ENCODE data around the gene LIFR.

LIFR gene

GRCh38 chr5:38591523-38591849, 35.0 kb upstream of the LIFR start:
- TF ChIP-seq, protein P1, sequence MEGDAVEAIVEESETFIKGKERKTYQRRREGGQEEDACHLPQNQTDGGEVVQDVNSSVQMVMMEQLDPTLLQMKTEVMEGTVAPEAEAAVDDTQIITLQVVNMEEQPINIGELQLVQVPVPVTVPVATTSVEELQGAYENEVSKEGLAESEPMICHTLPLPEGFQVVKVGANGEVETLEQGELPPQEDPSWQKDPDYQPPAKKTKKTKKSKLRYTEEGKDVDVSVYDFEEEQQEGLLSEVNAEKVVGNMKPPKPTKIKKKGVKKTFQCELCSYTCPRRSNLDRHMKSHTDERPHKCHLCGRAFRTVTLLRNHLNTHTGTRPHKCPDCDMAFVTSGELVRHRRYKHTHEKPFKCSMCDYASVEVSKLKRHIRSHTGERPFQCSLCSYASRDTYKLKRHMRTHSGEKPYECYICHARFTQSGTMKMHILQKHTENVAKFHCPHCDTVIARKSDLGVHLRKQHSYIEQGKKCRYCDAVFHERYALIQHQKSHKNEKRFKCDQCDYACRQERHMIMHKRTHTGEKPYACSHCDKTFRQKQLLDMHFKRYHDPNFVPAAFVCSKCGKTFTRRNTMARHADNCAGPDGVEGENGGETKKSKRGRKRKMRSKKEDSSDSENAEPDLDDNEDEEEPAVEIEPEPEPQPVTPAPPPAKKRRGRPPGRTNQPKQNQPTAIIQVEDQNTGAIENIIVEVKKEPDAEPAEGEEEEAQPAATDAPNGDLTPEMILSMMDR (IDR thresholded peaks at IDR 0.05; ENCODE audit: extremely low read depth, missing control alignments) = no peak
- no peak for DNase-seq (ENCODE audit: low spot score)

DNA sequence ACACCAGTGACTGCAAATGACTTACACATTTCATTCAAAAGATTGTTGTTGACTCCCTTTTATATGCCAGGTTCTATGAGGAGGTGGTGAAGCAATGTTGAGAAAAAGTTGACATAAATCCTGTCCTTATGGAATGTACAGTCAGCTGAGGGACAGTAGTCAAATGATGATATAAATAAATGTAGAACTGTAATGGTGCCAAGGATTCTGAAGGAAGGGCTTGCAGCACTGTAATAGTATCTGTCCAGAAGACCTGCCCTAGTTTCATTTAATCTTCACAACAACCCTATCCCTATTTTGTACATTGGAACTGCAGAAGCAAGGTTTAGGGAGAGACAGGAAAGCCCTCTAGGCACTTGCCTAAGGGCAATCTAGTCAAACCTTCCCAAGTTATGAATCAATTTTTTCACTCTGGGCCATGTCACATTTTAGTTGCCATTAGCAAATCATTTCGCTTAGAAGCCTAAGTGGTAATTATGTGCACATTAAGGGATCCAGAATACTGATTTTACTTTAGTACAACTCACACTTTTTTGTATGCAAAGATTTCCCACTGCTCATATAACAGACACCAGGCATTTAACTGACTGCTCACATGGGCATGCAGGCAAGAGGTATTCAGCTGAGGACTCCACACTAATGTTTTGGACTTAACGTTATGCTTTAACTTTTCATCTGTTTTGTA, 34.5 kb upstream of the LIFR start:
- DNase-seq (ENCODE audit: low spot score) = no peak
- TF ChIP-seq, protein P1 (IDR thresholded peaks at IDR 0.05; ENCODE audit: extremely low read depth, missing control alignments) = no peak

DNA sequence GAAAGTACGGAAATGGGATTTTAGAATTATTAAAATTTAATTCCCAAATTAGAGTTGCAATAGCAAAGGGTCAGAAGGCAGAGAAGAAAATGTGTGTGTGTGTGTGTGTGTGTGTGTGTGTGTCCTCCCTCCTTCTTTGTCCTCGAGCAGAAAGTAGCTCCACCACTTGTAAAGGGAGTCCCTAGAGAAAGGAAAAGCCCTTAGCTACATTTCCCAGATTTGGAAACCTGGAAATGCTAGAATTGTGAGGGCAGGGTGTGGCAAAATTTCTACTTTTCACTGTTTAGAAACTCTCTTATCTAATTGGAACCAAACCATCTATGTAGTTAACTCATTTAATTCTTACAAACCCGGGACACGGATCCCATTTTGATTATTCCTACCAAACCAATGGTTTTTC, 33.2 kb upstream of the LIFR start:
- TF ChIP-seq, protein P1 (IDR thresholded peaks at IDR 0.05; ENCODE audit: extremely low read depth, missing control alignments) = no peak
- DNase-seq (ENCODE audit: low spot score) = no peak

DNA sequence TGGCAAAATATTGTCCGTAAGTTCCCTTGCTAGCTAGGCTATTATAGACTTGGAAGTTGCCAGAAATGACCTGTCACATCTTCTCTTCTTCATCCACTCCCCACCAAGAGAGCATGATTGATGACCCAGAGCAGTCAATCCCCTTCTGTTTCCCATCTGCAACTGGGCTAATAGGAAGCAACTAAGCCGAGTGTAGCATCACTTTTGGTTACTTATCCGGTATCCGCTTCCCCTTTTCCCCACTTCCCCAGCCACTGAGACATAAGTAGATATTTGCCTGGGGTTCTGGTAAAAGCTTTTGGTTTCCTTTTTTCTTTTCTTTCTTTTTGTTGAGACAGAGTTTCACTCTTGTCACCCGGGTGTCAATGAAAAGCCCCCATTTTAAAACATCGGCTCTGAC, 29.4 kb upstream of the LIFR start:
- no peak for DNase-seq (ENCODE audit: low spot score)
- TF ChIP-seq, protein P1 (IDR thresholded peaks at IDR 0.05; ENCODE audit: extremely low read depth, missing control alignments) = no peak

DNA sequence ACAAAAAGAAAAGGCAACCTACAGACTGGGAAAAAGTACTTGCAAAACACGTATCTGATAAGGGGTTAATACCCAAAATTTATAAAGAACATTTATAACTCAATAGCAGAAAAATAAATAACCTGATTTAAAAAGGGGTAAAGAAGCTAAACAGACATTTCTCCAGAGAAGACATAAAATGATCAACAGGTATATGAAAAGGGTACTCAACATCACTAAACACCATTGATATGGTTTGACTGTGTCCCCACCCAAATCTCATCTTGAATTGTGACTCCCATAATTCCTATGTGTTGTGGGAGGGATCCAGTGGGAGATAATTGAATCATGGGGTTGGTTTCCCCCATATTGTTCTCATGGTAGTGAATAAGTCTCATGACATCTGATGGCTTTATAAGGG, 27.1 kb upstream of the LIFR start:
- TF ChIP-seq, protein P1 (IDR thresholded peaks at IDR 0.05; ENCODE audit: extremely low read depth, missing control alignments) = no peak
- no peak for DNase-seq (ENCODE audit: low spot score)

DNA sequence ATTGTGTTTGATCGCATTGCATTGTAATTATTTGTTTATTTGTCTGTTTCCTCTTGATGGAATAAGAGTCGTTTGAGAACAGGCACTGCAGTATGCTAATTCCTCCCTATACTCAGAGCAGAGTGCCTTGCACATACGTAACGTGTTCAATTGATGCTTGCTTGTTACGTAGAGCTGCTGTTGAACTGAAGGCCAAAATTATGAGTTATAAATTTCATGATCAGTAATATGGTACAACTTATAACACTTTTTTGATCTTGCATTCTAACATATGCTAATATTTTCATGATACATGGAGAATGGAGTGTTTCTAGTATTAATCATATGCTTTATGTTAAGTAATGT, 26.5 kb upstream of the LIFR start:
- DNase-seq (ENCODE audit: low spot score) = no peak
- TF ChIP-seq, protein P1 (IDR thresholded peaks at IDR 0.05; ENCODE audit: extremely low read depth, missing control alignments) = no peak

DNA sequence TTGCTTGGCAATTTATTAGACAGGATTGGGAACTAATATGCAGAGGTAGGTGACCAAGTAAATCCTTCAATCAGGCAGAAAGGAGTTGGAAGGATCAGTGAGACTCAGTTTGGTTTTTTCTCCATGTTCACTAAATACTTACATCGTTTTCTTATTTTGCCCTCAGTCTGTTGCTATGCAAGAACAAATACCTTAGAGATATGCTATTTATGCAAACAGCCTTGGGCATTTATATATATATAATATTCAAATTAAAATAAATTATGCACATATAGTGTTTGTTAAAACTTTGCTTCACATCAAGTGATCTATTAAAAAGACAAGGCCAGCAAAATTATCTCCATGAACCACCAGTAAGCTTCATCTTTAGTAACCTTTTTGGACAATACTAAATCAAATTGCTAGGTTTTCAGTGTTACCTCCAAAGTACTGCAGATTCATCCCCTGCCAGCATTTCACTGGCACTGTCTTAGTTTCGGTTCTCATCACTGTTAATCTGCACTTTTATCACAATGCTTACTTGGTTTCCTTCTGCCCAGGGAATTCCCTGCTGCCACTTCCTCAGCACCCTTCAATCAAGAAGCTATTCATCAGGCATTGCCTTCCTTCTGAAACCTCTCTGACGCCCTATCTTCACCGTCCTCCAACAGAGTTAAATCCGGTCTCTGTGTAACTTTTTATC, 26.0 kb upstream of the LIFR start:
- TF ChIP-seq, protein P1 (IDR thresholded peaks at IDR 0.05; ENCODE audit: extremely low read depth, missing control alignments) = no peak
- no peak for DNase-seq (ENCODE audit: low spot score)
